Retinal pigment epithelial cell (primary cell): ENCODE data around the gene ZNF787.

Source experiments
- DNase-seq: peaks from one replicate; pipeline ENCODE4 v3.0.0-alpha.2; 2010; ENCODE audit warnings: low read depth
- H3K4me3 ChIP-seq: 2 replicates; pipeline ENCODE4 v1.5.1; 2011; ENCODE audit warnings: mild to moderate bottlenecking, low read length, control low read depth, moderate library complexity
- CTCF ChIP-seq: conservative IDR thresholded peaks from 2 replicates; pipeline ENCODE4 v1.5.1; 2011; ENCODE audit warnings: low read depth, low read length, control low read depth, inconsistent platforms

The ZNF787 gene

GRCh38 chr19:56116606-56117005 lies 4.5 kb downstream of the ZNF787 start:
- no peak for DNase-seq
- TF ChIP-seq CTCF = no peak
- no peak overlapping the region for H3K4me3 ChIP-seq

GRCh38 chr19:56115490-56115889 lies 5.6 kb downstream of the ZNF787 start:
- no peak overlapping the region for H3K4me3 ChIP-seq
- TF ChIP-seq CTCF = no peak
- DNase-seq = no peak

GRCh38 chr19:56114778-56115110 lies 6.4 kb downstream of the ZNF787 start:
- H3K4me3 ChIP-seq = no peak overlapping the region
- TF ChIP-seq CTCF = no peak

GRCh38 chr19:56114051-56114777 lies 6.9 kb downstream of the ZNF787 start:
- no peak for TF ChIP-seq CTCF

More at GRCh38 chr19:56114778-56115110, 6.4 kb downstream of the ZNF787 start:
- no peak for DNase-seq

GRCh38 chr19:56113074-56113632 lies 7.9 kb downstream of the ZNF787 start:
- TF ChIP-seq CTCF = no peak
- DNase-seq = no peak
- no peak overlapping the region for H3K4me3 ChIP-seq

More at GRCh38 chr19:56114051-56114777, 6.9 kb downstream of the ZNF787 start:
- no peak for DNase-seq
- H3K4me3 ChIP-seq = no peak overlapping the region

- TF ChIP-seq CTCF = no peak
These were observed 8.8 kb downstream of the ZNF787 start for GRCh38 chr19:56112313-56112709.

More at GRCh38 chr19:56112313-56112709, 8.8 kb downstream of the ZNF787 start:
- no peak for DNase-seq
- no peak overlapping the region for H3K4me3 ChIP-seq
